ENCODE data around the gene RNF224. TPM values are rescaled to one million over a fixed set of nuclear protein-coding genes. Genes with fewer than 3 reads are reported as not detected.

RNF224 gene
- total and polyA plus RNA-seq, 2 experiments from 2014 or later: 0.63 TPM; not detected in 1

DNA sequence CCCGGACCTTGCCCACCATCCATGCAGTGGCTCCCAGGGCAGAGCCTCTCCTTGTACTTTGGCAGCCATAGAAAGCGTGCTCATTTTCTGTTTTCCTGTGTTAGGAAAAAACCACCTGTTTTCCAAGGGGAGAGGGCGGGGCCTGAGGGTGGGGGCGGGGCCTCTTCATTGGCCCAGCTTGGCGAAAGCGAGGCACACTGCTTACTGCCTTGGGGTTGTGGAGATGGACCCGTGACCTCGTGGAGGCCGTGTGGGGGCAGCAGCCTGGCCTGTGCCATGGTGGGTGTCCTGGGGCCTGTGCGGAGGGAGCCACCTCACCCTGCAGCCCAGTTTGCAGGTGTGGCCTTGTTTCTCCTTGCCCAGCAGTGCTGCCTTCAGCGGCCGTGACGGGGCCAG lies 45.8 kb downstream of the RNF224 start:
- DNase-seq (ENCODE audit: low spot score) (no peak), ATAC-seq (no peak)
- Mint-ChIP-seq H3K4me1 (peaks cover 36% of the 10 kb centered on the region), H3K27ac (peak overlapping the region; percentile 84; the same call in 1 of the 2 replicates), H3K9me3 (no peaks in the 10 kb centered on the region; the same call in 2 of the 3 replicates), H3K36me3 (ENCODE audit: low read depth) (peaks cover 25% of the 10 kb centered on the region), H3K27me3 (ENCODE audit: insufficient read depth, low read depth, poor library complexity) (peaks cover 32% of the 10 kb centered on the region), H3K4me3 (no peak overlapping the region)
- Histone ChIP-seq H3K27me3 (ENCODE audit: insufficient read depth) (no peaks in the 10 kb centered on the region), H4K20me1 (replicated peaks; ENCODE audit: insufficient read depth) (0 out of 2 replicates have a peak, but pooled peaks cover 5% of the 10 kb centered on the region), H3K36me3 (ENCODE audit: insufficient read depth) (peaks cover 6% of the 10 kb centered on the region; the same call in 1 of the 2 replicates), H3K79me2 (replicated peaks; ENCODE audit: insufficient read depth) (no peaks in the 10 kb centered on the region), H3K9me2 (ENCODE audit: insufficient read depth) (no peaks in the 10 kb centered on the region), H2AFZ (no peak overlapping the region), H3K4me2 (no peak overlapping the region), H3K27ac (ENCODE audit: low read depth) (peak overlapping the region; percentile 55; the same call in 1 of the 2 replicates), H3K4me3 (no peak overlapping the region), H3F3A (replicated peaks; ENCODE audit: low read depth) (0 out of 2 replicates have a peak, but pooled peaks cover 2% of the 10 kb centered on the region), H3K4me1 (ENCODE audit: insufficient read depth) (peaks cover 12% of the 10 kb centered on the region)
- no peak for TF ChIP-seq JUNB (IDR thresholded peaks at IDR 0.05; ENCODE audit: unreplicated experiment)
- TF ChIP-seq, protein P1, sequence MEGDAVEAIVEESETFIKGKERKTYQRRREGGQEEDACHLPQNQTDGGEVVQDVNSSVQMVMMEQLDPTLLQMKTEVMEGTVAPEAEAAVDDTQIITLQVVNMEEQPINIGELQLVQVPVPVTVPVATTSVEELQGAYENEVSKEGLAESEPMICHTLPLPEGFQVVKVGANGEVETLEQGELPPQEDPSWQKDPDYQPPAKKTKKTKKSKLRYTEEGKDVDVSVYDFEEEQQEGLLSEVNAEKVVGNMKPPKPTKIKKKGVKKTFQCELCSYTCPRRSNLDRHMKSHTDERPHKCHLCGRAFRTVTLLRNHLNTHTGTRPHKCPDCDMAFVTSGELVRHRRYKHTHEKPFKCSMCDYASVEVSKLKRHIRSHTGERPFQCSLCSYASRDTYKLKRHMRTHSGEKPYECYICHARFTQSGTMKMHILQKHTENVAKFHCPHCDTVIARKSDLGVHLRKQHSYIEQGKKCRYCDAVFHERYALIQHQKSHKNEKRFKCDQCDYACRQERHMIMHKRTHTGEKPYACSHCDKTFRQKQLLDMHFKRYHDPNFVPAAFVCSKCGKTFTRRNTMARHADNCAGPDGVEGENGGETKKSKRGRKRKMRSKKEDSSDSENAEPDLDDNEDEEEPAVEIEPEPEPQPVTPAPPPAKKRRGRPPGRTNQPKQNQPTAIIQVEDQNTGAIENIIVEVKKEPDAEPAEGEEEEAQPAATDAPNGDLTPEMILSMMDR (conservative IDR thresholded peaks at IDR 0.05; ENCODE audit: low read depth in 2 of 2): no peak
- no peak for TF ChIP-seq POLR2AphosphoS5 (IDR thresholded peaks at IDR 0.05; ENCODE audit: low read depth)
- no peak for TF ChIP-seq EZH2phosphoT487 (IDR thresholded peaks at IDR 0.05; ENCODE audit: unreplicated experiment)
- TF ChIP-seq, protein P2, sequence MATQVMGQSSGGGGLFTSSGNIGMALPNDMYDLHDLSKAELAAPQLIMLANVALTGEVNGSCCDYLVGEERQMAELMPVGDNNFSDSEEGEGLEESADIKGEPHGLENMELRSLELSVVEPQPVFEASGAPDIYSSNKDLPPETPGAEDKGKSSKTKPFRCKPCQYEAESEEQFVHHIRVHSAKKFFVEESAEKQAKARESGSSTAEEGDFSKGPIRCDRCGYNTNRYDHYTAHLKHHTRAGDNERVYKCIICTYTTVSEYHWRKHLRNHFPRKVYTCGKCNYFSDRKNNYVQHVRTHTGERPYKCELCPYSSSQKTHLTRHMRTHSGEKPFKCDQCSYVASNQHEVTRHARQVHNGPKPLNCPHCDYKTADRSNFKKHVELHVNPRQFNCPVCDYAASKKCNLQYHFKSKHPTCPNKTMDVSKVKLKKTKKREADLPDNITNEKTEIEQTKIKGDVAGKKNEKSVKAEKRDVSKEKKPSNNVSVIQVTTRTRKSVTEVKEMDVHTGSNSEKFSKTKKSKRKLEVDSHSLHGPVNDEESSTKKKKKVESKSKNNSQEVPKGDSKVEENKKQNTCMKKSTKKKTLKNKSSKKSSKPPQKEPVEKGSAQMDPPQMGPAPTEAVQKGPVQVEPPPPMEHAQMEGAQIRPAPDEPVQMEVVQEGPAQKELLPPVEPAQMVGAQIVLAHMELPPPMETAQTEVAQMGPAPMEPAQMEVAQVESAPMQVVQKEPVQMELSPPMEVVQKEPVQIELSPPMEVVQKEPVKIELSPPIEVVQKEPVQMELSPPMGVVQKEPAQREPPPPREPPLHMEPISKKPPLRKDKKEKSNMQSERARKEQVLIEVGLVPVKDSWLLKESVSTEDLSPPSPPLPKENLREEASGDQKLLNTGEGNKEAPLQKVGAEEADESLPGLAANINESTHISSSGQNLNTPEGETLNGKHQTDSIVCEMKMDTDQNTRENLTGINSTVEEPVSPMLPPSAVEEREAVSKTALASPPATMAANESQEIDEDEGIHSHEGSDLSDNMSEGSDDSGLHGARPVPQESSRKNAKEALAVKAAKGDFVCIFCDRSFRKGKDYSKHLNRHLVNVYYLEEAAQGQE (IDR thresholded peaks at IDR 0.05; ENCODE audit: unreplicated experiment): no peak
- no peak for TF ChIP-seq EZH2 (IDR thresholded peaks at IDR 0.05; ENCODE audit: low read depth, unreplicated experiment)
- TF ChIP-seq ZNF114 (CRISPR knock-in tag; IDR thresholded peaks at IDR 0.05): no peak
- TF ChIP-seq STAT1 (IDR thresholded peaks at IDR 0.05; ENCODE audit: unreplicated experiment): no peak
- no peak for TF ChIP-seq CREB1 (CRISPR knock-in tag; IDR thresholded peaks at IDR 0.05; ENCODE audit: low read depth)
- TF ChIP-seq, protein P3, sequence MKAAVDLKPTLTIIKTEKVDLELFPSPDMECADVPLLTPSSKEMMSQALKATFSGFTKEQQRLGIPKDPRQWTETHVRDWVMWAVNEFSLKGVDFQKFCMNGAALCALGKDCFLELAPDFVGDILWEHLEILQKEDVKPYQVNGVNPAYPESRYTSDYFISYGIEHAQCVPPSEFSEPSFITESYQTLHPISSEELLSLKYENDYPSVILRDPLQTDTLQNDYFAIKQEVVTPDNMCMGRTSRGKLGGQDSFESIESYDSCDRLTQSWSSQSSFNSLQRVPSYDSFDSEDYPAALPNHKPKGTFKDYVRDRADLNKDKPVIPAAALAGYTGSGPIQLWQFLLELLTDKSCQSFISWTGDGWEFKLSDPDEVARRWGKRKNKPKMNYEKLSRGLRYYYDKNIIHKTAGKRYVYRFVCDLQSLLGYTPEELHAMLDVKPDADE (IDR thresholded peaks at IDR 0.05): no peak
- TF ChIP-seq NANOG (IDR thresholded peaks at IDR 0.05; ENCODE audit: borderline replicate concordance): no peak
- TF ChIP-seq ZNF331 (CRISPR knock-in tag; IDR thresholded peaks at IDR 0.05; ENCODE audit: low read depth): no peak
- TF ChIP-seq, protein P4, sequence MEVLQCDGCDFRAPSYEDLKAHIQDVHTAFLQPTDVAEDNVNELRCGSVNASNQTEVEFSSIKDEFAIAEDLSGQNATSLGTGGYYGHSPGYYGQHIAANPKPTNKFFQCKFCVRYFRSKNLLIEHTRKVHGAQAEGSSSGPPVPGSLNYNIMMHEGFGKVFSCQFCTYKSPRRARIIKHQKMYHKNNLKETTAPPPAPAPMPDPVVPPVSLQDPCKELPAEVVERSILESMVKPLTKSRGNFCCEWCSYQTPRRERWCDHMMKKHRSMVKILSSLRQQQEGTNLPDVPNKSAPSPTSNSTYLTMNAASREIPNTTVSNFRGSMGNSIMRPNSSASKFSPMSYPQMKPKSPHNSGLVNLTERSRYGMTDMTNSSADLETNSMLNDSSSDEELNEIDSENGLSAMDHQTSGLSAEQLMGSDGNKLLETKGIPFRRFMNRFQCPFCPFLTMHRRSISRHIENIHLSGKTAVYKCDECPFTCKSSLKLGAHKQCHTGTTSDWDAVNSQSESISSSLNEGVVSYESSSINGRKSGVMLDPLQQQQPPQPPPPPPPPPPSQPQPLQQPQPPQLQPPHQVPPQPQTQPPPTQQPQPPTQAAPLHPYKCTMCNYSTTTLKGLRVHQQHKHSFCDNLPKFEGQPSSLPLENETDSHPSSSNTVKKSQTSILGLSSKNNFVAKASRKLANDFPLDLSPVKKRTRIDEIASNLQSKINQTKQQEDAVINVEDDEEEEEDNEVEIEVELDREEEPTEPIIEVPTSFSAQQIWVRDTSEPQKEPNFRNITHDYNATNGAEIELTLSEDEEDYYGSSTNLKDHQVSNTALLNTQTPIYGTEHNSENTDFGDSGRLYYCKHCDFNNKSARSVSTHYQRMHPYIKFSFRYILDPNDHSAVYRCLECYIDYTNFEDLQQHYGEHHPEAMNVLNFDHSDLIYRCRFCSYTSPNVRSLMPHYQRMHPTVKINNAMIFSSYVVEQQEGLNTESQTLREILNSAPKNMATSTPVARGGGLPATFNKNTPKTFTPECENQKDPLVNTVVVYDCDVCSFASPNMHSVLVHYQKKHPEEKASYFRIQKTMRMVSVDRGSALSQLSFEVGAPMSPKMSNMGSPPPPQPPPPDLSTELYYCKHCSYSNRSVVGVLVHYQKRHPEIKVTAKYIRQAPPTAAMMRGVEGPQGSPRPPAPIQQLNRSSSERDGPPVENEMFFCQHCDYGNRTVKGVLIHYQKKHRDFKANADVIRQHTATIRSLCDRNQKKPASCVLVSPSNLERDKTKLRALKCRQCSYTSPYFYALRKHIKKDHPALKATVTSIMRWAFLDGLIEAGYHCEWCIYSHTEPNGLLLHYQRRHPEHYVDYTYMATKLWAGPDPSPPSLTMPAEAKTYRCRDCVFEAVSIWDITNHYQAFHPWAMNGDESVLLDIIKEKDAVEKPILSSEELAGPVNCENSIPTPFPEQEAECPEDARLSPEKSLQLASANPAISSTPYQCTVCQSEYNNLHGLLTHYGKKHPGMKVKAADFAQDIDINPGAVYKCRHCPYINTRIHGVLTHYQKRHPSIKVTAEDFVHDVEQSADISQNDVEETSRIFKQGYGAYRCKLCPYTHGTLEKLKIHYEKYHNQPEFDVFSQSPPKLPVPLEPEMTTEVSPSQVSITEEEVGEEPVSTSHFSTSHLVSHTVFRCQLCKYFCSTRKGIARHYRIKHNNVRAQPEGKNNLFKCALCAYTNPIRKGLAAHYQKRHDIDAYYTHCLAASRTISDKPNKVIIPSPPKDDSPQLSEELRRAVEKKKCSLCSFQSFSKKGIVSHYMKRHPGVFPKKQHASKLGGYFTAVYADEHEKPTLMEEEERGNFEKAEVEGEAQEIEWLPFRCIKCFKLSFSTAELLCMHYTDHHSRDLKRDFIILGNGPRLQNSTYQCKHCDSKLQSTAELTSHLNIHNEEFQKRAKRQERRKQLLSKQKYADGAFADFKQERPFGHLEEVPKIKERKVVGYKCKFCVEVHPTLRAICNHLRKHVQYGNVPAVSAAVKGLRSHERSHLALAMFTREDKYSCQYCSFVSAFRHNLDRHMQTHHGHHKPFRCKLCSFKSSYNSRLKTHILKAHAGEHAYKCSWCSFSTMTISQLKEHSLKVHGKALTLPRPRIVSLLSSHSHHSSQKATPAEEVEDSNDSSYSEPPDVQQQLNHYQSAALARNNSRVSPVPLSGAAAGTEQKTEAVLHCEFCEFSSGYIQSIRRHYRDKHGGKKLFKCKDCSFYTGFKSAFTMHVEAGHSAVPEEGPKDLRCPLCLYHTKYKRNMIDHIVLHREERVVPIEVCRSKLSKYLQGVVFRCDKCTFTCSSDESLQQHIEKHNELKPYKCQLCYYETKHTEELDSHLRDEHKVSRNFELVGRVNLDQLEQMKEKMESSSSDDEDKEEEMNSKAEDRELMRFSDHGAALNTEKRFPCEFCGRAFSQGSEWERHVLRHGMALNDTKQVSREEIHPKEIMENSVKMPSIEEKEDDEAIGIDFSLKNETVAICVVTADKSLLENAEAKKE (CRISPR knock-in tag; IDR thresholded peaks at IDR 0.05): no peak
